ENCODE data around the gene KLHL18. TPM values are rescaled to one million over a fixed set of nuclear protein-coding genes. Genes with fewer than 3 reads are reported as not detected.

Gene KLHL18
- total RNA-seq, 1 experiment from 2014 or later = 35.4 TPM

- H3K27ac ChIP-seq (ENCODE audit: low read length) = no peak overlapping the region
- no peak for TF ChIP-seq POLR2AphosphoS5 (IDR thresholded peaks at IDR 0.05; ENCODE audit: low read depth, low read length)
- TF ChIP-seq, protein P1, sequence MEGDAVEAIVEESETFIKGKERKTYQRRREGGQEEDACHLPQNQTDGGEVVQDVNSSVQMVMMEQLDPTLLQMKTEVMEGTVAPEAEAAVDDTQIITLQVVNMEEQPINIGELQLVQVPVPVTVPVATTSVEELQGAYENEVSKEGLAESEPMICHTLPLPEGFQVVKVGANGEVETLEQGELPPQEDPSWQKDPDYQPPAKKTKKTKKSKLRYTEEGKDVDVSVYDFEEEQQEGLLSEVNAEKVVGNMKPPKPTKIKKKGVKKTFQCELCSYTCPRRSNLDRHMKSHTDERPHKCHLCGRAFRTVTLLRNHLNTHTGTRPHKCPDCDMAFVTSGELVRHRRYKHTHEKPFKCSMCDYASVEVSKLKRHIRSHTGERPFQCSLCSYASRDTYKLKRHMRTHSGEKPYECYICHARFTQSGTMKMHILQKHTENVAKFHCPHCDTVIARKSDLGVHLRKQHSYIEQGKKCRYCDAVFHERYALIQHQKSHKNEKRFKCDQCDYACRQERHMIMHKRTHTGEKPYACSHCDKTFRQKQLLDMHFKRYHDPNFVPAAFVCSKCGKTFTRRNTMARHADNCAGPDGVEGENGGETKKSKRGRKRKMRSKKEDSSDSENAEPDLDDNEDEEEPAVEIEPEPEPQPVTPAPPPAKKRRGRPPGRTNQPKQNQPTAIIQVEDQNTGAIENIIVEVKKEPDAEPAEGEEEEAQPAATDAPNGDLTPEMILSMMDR (IDR thresholded peaks at IDR 0.05) = no peak
- TF ChIP-seq TCF7L2 (IDR thresholded peaks at IDR 0.05; ENCODE audit: low read depth, low read length) = no peak
- TF ChIP-seq SIN3A (IDR thresholded peaks at IDR 0.05; ENCODE audit: borderline replicate concordance, insufficient read depth, low read depth, low read length) = no peak
- TF ChIP-seq, protein P2, sequence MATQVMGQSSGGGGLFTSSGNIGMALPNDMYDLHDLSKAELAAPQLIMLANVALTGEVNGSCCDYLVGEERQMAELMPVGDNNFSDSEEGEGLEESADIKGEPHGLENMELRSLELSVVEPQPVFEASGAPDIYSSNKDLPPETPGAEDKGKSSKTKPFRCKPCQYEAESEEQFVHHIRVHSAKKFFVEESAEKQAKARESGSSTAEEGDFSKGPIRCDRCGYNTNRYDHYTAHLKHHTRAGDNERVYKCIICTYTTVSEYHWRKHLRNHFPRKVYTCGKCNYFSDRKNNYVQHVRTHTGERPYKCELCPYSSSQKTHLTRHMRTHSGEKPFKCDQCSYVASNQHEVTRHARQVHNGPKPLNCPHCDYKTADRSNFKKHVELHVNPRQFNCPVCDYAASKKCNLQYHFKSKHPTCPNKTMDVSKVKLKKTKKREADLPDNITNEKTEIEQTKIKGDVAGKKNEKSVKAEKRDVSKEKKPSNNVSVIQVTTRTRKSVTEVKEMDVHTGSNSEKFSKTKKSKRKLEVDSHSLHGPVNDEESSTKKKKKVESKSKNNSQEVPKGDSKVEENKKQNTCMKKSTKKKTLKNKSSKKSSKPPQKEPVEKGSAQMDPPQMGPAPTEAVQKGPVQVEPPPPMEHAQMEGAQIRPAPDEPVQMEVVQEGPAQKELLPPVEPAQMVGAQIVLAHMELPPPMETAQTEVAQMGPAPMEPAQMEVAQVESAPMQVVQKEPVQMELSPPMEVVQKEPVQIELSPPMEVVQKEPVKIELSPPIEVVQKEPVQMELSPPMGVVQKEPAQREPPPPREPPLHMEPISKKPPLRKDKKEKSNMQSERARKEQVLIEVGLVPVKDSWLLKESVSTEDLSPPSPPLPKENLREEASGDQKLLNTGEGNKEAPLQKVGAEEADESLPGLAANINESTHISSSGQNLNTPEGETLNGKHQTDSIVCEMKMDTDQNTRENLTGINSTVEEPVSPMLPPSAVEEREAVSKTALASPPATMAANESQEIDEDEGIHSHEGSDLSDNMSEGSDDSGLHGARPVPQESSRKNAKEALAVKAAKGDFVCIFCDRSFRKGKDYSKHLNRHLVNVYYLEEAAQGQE (IDR thresholded peaks at IDR 0.05; ENCODE audit: insufficient read depth in 1 of 2, low read depth in 2 of 2, low read length in 1 of 2) = no peak
- in situ Hi-C loops (cut with HindIII; ENCODE audit: low pct_unique_long_range_greater_than_20kb, low sequenced_read_pairs) (no loop called here), intact Hi-C loops (cut with micrococcal nuclease; ENCODE audit: unreplicated experiment) (no loop called here)
- H3K27me3 ChIP-seq (ENCODE audit: control insufficient read depth, insufficient read depth, low read length) = no peaks in the 10 kb centered on the region
- H3K9me3 ChIP-seq (ENCODE audit: control insufficient read depth, insufficient read depth, low read depth, low read length) = no peaks in the 10 kb centered on the region
- H3K36me3 ChIP-seq (ENCODE audit: control insufficient read depth, insufficient read depth, low read length) = no peaks in the 10 kb centered on the region; the same call in 1 of the 2 replicates
- POLR2A ChIA-PET = no interaction called here
- CTCF ChIA-PET = interaction anchor here (0.7 kb wide), 1 partner anchor 48 kb away, joined by 3 read pairs; no protein-coding TSS in a partner anchor
- ATAC-seq (no peak), DNase-seq (ENCODE audit: low read depth, low spot score) (no peak)
- H3K4me1 ChIP-seq (ENCODE audit: control insufficient read depth, insufficient read depth, low read length) = no peaks in the 10 kb centered on the region
- no TSS peak for BruUV-seq (replicated peaks)
- H3K4me3 ChIP-seq (ENCODE audit: low read depth in 2 of 2, low read length in 2 of 2) = no peak overlapping the region
Observed at GRCh38 chr3:47298439-47298838, 15.7 kb downstream of the KLHL18 start.

GRCh38 chr3:47299381-47300318 lies 16.9 kb downstream of the KLHL18 start:
- ATAC-seq = no peak
- Histone ChIP-seq H3K27ac (ENCODE audit: low read length) (no peak overlapping the region), H3K4me3 (ENCODE audit: low read depth in 2 of 2, low read length in 2 of 2) (no peak overlapping the region), H3K36me3 (ENCODE audit: control insufficient read depth, insufficient read depth, low read length) (no peaks in the 10 kb centered on the region; the same call in 1 of the 2 replicates), H3K27me3 (ENCODE audit: control insufficient read depth, insufficient read depth, low read length) (no peaks in the 10 kb centered on the region), H3K4me1 (ENCODE audit: control insufficient read depth, insufficient read depth, low read length) (no peaks in the 10 kb centered on the region), H3K9me3 (ENCODE audit: control insufficient read depth, insufficient read depth, low read depth, low read length) (no peaks in the 10 kb centered on the region)
- intact Hi-C loops (cut with micrococcal nuclease; ENCODE audit: unreplicated experiment) (no loop called here), in situ Hi-C loops (cut with HindIII; ENCODE audit: low pct_unique_long_range_greater_than_20kb, low sequenced_read_pairs) (no loop called here)
- no TSS peak for BruUV-seq (replicated peaks)
- ChIA-PET CTCF (interaction anchor here (0.6 kb wide), 1 partner anchor 493 kb away, joined by 6 read pairs; no protein-coding TSS in a partner anchor), POLR2A (interaction anchor here (0.6 kb wide), 1 partner anchor 8 kb away, joined by 3 read pairs; no protein-coding TSS in a partner anchor)
- DNase-seq (ENCODE audit: low read depth, low spot score) = no peak
- TF ChIP-seq, protein P2 (IDR thresholded peaks at IDR 0.05; ENCODE audit: insufficient read depth in 1 of 2, low read depth in 2 of 2, low read length in 1 of 2) = no peak
- TF ChIP-seq, protein P1 (IDR thresholded peaks at IDR 0.05) = no peak
- no peak for TF ChIP-seq TCF7L2 (IDR thresholded peaks at IDR 0.05; ENCODE audit: low read depth, low read length)
